Testis (tissue), 2 donors: Measurements from ENCODE around the gene RFPL3.

Experiments used
- CTCF ChIP-seq, 3 experiments: fragments of 450-650 bp in 2 of 3; fragments of 200-600 bp in 1 of 3; sonication (generic) in 1 of 3; IDR thresholded peaks; one replicate each; pipeline ENCODE4 v1.5.1; 2016 to 2019; ENCODE audit warnings: antibody characterized with exemption in 3 of 3, mild to moderate bottlenecking in 2 of 3, moderate library complexity in 1 of 3
- POLR2A ChIP-seq: fragments of 450-650 bp; IDR thresholded peaks from one replicate; pipeline ENCODE4 v1.6.1; 2017; ENCODE audit warnings: antibody characterized with exemption, mild to moderate bottlenecking, moderate library complexity

DNA sequence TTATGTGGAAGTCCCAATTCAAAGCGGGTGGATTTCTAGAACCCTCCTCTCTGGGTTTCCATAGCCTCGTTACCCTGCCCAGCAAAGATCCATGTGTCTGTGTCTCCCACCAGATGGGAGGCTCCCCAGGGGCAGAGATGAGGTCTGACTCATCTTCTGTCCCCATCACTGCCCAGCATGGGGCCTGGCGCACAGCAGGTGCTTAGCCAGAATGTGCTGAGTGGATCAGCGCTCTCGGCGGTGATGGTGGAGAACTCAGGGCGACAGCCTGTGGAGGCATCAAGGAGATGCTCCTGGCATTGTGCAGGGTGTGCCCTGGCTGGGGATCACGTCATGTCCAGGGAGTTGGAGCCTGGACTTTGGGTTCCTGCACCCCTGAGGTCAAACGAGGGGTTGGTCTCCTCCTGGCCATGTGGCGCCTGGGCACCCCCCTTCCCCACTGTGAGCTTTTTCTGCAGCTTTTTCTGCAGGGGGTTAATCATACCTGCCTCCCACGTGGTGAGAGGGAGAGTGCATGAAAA lies 46.1 kb upstream of the RFPL3 start:
- TF ChIP-seq CTCF (IDR thresholded peaks at IDR 0.05) (no peak), POLR2A (no peak)
